Measurements from ENCODE around the gene ATP6V0A4.

Gene ATP6V0A4

DNA sequence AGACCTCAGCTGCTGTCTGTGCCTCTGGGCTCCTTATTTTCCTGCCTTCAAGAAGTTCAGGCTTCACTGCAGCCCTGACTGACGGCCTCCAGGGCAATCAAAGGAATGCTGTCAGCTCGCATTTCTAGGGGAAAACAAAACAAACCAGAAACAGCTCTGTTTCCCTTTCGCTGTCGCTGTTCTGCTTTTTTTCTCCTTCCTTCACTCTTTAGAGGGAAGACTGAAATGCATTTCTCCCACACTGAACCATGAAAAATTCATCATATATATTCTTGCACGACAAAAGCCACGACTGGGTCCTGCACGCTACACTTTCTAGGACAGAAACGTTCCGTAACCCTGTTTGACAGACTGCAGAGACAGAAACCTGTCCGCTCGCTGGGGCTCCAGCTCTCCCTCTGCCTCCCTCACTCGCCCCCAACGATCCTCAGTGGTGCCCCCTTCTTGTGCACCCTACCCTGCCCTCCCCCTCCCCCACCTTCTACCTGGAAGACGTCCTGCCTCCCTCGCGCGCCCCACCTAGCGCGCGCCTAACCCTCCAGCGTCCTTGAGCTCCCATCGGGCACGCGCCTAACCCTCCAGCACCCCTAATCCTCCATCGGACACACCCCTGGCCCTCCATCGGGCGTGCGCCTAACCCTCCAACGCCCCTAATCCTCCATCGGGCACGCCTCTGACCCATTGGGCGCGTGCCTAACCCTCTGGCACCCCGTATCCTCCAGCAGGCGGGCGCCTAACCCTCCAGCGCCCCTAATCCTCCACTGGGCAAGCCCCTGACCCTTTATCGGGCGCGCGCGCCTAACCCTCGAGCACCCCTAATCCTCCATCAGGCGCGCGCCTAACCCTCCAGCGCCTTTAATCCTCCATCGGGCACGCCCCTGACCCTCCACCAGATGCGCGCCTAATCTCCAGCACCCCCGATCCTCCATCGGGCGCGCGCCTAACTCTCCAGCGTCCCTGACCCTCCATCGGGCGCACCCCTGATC lies 134.0 kb downstream of the ATP6V0A4 start:
- Mint-ChIP-seq H3K36me3 (no peaks in the 10 kb centered on the region), H3K4me1 (peaks cover 10% of the 10 kb centered on the region in 2 donors), H3K4me3 (peak overlapping the region; percentile 74 to 85), H3K9me3 (no peaks in the 10 kb centered on the region), H3K27me3 (peaks cover 21 to 38% of the 10 kb centered on the region in 2 donors), H3K27ac (peak overlapping the region; percentile 64)
- ATAC-seq (replicated peaks) (peak in 1 of 2 donors; percentile 19), DNase-seq (no peak)

- H3K27me3 Mint-ChIP-seq: peaks cover 18 to 38% of the 10 kb centered on the region in 2 donors
- no peak overlapping the region for H3K27ac Mint-ChIP-seq
- no peak overlapping the region for H3K4me3 Mint-ChIP-seq
- no peaks in the 10 kb centered on the region for H3K36me3 Mint-ChIP-seq
- no peaks in the 10 kb centered on the region for H3K9me3 Mint-ChIP-seq
- ATAC-seq (replicated peaks): no peak
- H3K4me1 Mint-ChIP-seq: peaks cover 10% of the 10 kb centered on the region in 2 donors
- no peak for DNase-seq
These were observed 135.0 kb downstream of the ATP6V0A4 start for GRCh38 chr7:138662991-138663320.

DNA sequence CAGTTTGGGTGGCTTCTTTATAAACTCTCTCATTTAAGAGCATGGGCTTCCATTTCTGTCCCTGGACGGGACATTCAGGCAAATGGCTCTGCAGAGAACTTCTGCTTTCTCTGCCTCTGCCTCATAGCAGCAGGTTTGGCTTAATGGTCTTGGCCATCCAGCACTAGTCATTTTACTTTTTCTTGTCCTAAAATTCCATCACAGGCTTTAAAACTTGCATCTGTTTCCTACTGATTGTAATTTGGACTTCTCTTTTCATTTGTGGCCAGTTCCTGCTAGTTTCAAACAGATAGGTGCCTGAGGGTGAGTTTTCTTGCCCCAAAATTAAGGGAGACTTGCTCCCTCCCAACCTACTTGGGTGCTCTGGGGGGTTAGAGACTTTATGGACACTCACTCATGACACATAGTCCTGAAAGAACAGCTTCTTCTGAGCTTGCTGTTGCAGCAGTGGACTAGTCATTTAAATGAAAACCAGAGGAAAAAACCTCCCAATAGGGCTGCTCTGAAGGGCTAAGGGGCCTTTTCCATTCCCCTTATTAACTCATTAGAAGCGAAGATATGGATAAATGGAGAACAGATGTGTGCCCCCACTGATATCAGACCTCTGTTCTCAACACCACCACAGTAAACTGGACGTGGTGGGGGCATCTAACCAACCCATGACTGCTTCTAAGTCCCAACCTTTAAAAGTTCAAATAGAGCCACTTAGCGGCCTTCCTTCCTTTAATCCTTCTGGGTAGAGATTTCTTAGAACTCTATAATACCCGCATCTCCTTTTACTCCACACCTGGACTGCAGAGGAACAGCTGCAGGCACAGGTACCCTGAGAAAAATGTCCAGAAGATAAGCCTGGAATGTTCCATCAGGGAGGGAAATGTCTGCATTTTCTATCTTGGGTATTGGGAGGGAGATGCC lies 135.7 kb downstream of the ATP6V0A4 start:
- Mint-ChIP-seq H3K36me3 (no peaks in the 10 kb centered on the region), H3K27me3 (peaks cover 17 to 38% of the 10 kb centered on the region in 2 donors), H3K27ac (no peak overlapping the region), H3K4me1 (peaks cover 10% of the 10 kb centered on the region in 2 donors), H3K4me3 (no peak overlapping the region), H3K9me3 (no peaks in the 10 kb centered on the region)
- DNase-seq: no peak
- no peak for ATAC-seq (replicated peaks)

DNA sequence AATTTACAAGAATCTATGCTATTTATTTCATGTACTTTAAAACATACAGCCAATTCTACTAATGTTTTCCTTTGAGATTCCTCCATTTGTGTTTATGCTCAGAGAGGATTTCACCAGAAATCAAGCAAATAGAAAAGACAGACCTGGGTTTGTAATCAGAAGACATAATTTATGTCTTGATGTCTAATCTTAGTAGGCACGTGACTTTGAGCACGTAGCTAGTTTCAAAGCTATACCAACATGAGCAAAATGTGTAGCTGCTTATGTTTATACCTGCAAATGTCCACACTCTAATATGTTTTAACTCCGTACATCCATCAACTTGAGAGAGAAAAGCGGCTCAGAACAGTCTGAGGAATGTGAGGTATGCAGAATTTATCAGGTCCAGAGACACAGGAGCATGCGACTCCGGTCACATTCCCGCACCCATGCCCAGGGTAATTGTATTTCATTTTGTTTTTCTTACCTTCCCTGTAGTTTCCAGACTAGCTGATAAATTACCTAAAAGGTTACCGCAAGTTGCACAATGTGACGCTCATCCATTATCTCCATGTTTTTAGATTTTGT lies 136.8 kb downstream of the ATP6V0A4 start:
- Mint-ChIP-seq H3K27ac (no peak overlapping the region), H3K27me3 (peaks cover 17 to 32% of the 10 kb centered on the region in 2 donors)
- ATAC-seq (replicated peaks): no peak

GRCh38 chr7:138658889-138659288 lies 139.1 kb downstream of the ATP6V0A4 start:
- Mint-ChIP-seq H3K36me3 (no peaks in the 10 kb centered on the region), H3K27me3 (peaks cover 5 to 13% of the 10 kb centered on the region in 2 donors), H3K9me3 (peaks cover 0 to 2% of the 10 kb centered on the region in 2 donors), H3K4me1 (peaks cover 1 to 3% of the 10 kb centered on the region in 2 donors), H3K4me3 (no peak overlapping the region), H3K27ac (no peak overlapping the region)
- DNase-seq (no peak), ATAC-seq (replicated peaks) (no peak)

More for the DNA sequence above, 136.8 kb downstream of the ATP6V0A4 start:
- no peak for DNase-seq
- Mint-ChIP-seq H3K9me3 (no peaks in the 10 kb centered on the region), H3K4me1 (peaks cover 10% of the 10 kb centered on the region in 2 donors), H3K36me3 (no peaks in the 10 kb centered on the region), H3K4me3 (no peak overlapping the region)

- no peak overlapping the region for H3K27ac Mint-ChIP-seq
- peaks cover 0 to 2% of the 10 kb centered on the region in 2 donors for H3K9me3 Mint-ChIP-seq
- no peaks in the 10 kb centered on the region for H3K36me3 Mint-ChIP-seq
- ATAC-seq (replicated peaks) (no peak), DNase-seq (no peak)
- no peaks in the 10 kb centered on the region for H3K4me1 Mint-ChIP-seq
- H3K4me3 Mint-ChIP-seq: no peak overlapping the region
- H3K27me3 Mint-ChIP-seq: peaks cover 0 to 6% of the 10 kb centered on the region in 2 donors
These were observed 140.1 kb downstream of the ATP6V0A4 start for GRCh38 chr7:138657854-138658386.

DNA sequence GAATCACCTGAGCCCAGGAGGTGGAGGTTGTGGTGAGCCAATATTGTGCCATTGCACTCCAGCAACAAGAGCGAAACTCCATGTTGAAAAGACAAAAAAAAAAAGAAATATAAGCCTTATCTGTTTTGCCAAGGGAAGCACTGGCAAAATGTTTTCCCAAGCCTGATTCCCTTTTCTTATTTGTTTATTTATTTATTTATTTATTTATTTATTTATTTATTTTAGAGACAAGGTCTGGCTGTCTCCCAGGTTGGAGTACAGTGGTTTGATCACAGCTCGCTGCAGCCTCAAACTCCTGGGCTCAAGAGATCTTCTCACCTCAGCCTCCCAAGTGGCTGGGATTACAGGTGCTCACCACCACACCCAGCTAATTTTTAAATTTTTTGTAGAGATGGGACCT lies 141.0 kb downstream of the ATP6V0A4 start:
- H3K27ac Mint-ChIP-seq: no peak overlapping the region
- no peak for DNase-seq
- H3K4me1 Mint-ChIP-seq: no peaks in the 10 kb centered on the region

More for the DNA sequence above, 141.0 kb downstream of the ATP6V0A4 start:
- Mint-ChIP-seq H3K4me3 (no peak overlapping the region), H3K36me3 (no peaks in the 10 kb centered on the region), H3K27me3 (no peaks in the 10 kb centered on the region), H3K9me3 (peaks cover 0 to 2% of the 10 kb centered on the region in 2 donors)
- ATAC-seq (replicated peaks): no peak
